HepG2 (cell line): ENCODE data around the gene GPR162. TPM values are rescaled to one million over a fixed set of nuclear protein-coding genes. Genes with fewer than 3 reads are reported as not detected.

ENCODE experiments used
- CBX2 ChIP-seq, 2 experiments: fragments of 200-600 bp in 1 of 2; sonication (generic); formaldehyde crosslinking in 1 of 2; IDR thresholded peaks; 2 replicates each; pipeline versions ENCODE4 v1.7.0 to v1.8.1; 2018 to 2022; ENCODE audit warnings: low read depth in 2 of 2, low read length in 1 of 2, mild to moderate bottlenecking in 1 of 2, missing genetic modification reagents in 1 of 2
- DMAP1 ChIP-seq: IDR thresholded peaks from 2 replicates; pipeline ENCODE4 v1.6.1; 2016
- DMTF1 ChIP-seq: sonication (generic); formaldehyde crosslinking; IDR thresholded peaks from 2 replicates; pipeline ENCODE4 v1.4.0; 2020; ENCODE audit warnings: mild to moderate bottlenecking, missing genetic modification reagents
- DR1 ChIP-seq: sonication (generic); formaldehyde crosslinking; IDR thresholded peaks from 2 replicates; pipeline ENCODE4 v1.8.0; 2021; ENCODE audit warnings: mild to moderate bottlenecking, missing genetic modification reagents, inconsistent platforms
- HDAC1 ChIP-seq: sonication (generic); formaldehyde crosslinking; IDR thresholded peaks from 2 replicates; pipeline ENCODE4 v1.5.1; 2020; ENCODE audit warnings: mild to moderate bottlenecking, missing genetic modification reagents
- NR0B2 ChIP-seq: sonication (generic); formaldehyde crosslinking; IDR thresholded peaks from 2 replicates; pipeline ENCODE4 v1.4.0; 2020; ENCODE audit warnings: mild to moderate bottlenecking, missing genetic modification reagents
- POLR2A ChIP-seq, 2 experiments: IDR thresholded peaks; 2 replicates each; pipeline ENCODE4 v1.6.1; 2011; ENCODE audit warnings: low read depth in 2 of 2, low read length in 2 of 2, mild to moderate bottlenecking in 1 of 2, moderate library complexity in 1 of 2; ENCODE audit not compliant: insufficient read depth in 1 of 2
- POLR2AphosphoS5 ChIP-seq: IDR thresholded peaks from 2 replicates; pipeline ENCODE4 v1.6.1; 2012; ENCODE audit warnings: low read depth, low read length
- SAP130 ChIP-seq: IDR thresholded peaks from 2 replicates; pipeline ENCODE4 v1.6.1; 2016; ENCODE audit warnings: low read depth
- SP1 ChIP-seq, 2 experiments: fragments of 450-650 bp in 1 of 2; sonication (generic) in 1 of 2; formaldehyde crosslinking in 1 of 2; IDR thresholded peaks; 2 replicates each; pipeline versions ENCODE4 v1.4.0 to v1.6.1; 2016 to 2020; ENCODE audit warnings: missing genetic modification reagents in 1 of 2
- SP4 ChIP-seq: sonication (generic); formaldehyde crosslinking; IDR thresholded peaks from 2 replicates; pipeline ENCODE4 v1.8.1; 2023; ENCODE audit warnings: mild to moderate bottlenecking, missing genetic modification reagents
- STAG1 ChIP-seq: sonication (generic); formaldehyde crosslinking; IDR thresholded peaks from 2 replicates; pipeline ENCODE4 v1.4.0; 2020; ENCODE audit warnings: missing genetic modification reagents
- TBX3 ChIP-seq: fragments of 450-650 bp; IDR thresholded peaks from 2 replicates; pipeline ENCODE4 v1.6.1; 2017; ENCODE audit warnings: antibody characterized with exemption, mild to moderate bottlenecking, inconsistent platforms, borderline replicate concordance
- ZFP37 ChIP-seq: sonication (generic); formaldehyde crosslinking; IDR thresholded peaks from 2 replicates; pipeline ENCODE4 v1.4.0; 2020; ENCODE audit warnings: missing genetic modification reagents, borderline replicate concordance
- ZFP90 ChIP-seq: sonication (generic); formaldehyde crosslinking; IDR thresholded peaks from 2 replicates; pipeline ENCODE4 v1.8.0; 2022; ENCODE audit warnings: missing genetic modification reagents, mild to moderate bottlenecking, inconsistent platforms, borderline replicate concordance
- ZHX1 ChIP-seq: sonication (generic); formaldehyde crosslinking; IDR thresholded peaks from 2 replicates; pipeline ENCODE4 v1.8.1; 2022; ENCODE audit warnings: low read depth, mild to moderate bottlenecking, missing genetic modification reagents
- ZNF234 ChIP-seq: sonication (generic); formaldehyde crosslinking; conservative IDR thresholded peaks from 2 replicates; pipeline ENCODE4 v1.5.1; 2020; ENCODE audit warnings: mild to moderate bottlenecking, missing genetic modification reagents
- ZNF34 ChIP-seq: sonication (generic); formaldehyde crosslinking; IDR thresholded peaks from 2 replicates; pipeline ENCODE4 v1.4.0; 2020; ENCODE audit warnings: mild to moderate bottlenecking, missing genetic modification reagents, borderline replicate concordance
- ZNF430 ChIP-seq: sonication (generic); formaldehyde crosslinking; IDR thresholded peaks from 2 replicates; pipeline ENCODE4 v1.9.0; 2021; ENCODE audit warnings: mild to moderate bottlenecking, missing genetic modification reagents
- ZSCAN21 ChIP-seq: sonication (generic); formaldehyde crosslinking; IDR thresholded peaks from 2 replicates; pipeline ENCODE4 v1.8.0; 2022; ENCODE audit warnings: mild to moderate bottlenecking, missing genetic modification reagents, moderate library complexity, borderline replicate concordance
- polyA plus RNA-seq, 8 experiments: library from polyadenylated mRNA; depleted of rRNA in 3 of 8; stranded (reverse) in 7 of 8; unstranded in 1 of 8; fragments of >200 nt; fragmentation: Illumina TruSeq in 4 of 8; extraction: Trizol in 4 of 8; gene quantifications; 2 replicates each; pipeline versions ENCODE4 v1.2.1 to v1.2.3, GENCODE V29; 2011 to 2016; ENCODE audit warnings: low read depth in 4 of 8, missing spikeins in 1 of 8, mixed read lengths in 1 of 8; ENCODE audit not compliant: insufficient read depth in 1 of 8
- total RNA-seq, 5 experiments: library from RNA; depleted of rRNA; stranded (reverse); fragments of >200 nt; fragmentation: Illumina TruSeq; extraction: Trizol; gene quantifications; 2 replicates each; pipeline ENCODE4 v1.2.3, GENCODE V29; 2016; ENCODE audit warnings: low read depth in 1 of 5
- TF ChIP-seq, protein P1 (sequence below): IDR thresholded peaks from 2 replicates; pipeline ENCODE4 v1.6.1; 2018; ENCODE audit warnings: missing genetic modification reagents, mild to moderate bottlenecking, missing compliant biosample characterization
- TF ChIP-seq, protein P2 (sequence below): sonication (generic); formaldehyde crosslinking; IDR thresholded peaks from 2 replicates; pipeline ENCODE4 v1.8.1; 2023; ENCODE audit warnings: mild to moderate bottlenecking, missing genetic modification reagents, borderline replicate concordance

GPR162 gene
- total and polyA plus RNA-seq, 2 of the 13 experiments (the other 11 are each of a cell fraction or from before 2014, with no cell fraction given), result 0.08 TPM; not detected in 1

DNA sequence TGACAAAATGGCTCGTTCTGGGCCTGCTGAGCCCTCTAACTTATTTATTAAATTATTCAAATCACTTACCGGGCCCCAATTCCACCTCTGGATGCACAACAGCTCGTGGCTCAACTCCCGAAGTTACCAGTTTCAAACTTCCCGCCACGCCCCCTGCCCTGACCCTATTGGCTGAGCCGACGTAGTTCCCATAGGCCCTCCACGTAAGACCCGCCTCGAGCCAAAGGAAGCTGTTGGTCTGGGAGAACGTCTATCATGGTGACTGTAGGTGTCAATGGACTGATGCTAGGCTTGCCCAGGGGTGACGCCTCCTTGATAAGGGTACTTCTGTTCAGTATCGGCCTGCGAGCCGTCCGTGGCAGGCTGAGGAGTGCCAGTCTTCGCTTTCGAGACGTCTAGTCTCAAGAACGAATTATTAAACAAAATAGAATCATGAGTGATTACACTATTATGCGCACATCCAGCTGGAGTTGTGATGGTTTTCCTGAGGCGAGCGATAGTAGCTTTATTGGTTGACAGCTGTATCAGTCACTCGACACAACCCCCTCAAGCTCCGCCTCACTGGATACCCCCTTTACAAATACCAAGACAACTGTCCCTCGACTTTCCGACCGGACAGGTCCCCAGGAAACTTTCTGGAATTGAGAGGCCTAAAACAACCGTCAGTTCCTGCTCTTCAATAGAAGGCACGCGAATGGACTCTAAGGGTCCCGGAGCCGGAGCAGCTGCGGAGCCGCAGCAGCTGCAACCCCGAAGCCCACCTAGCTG is 29.7 kb downstream of the GPR162 start, which contains the start of gene CDCA3 (continued):
- TF ChIP-seq ZHX1, result 0 out of 2 replicates have a peak, but pooled peaks have one; percentile 45
- TF ChIP-seq ZSCAN21 (CRISPR knock-in tag), result peak; percentile 46; the same call in 1 of the 2 replicates
- peak; percentile 65; the same call in 1 of the 2 replicates for TF ChIP-seq NR0B2 (CRISPR knock-in tag)
- no peak for TF ChIP-seq ZNF234 (CRISPR knock-in tag)
- TF ChIP-seq DMAP1 (CRISPR knock-in tag), result peak; percentile 68
- no peak for TF ChIP-seq SP1 (IDR thresholded peaks at IDR 0.05)
- TF ChIP-seq SP1 (CRISPR knock-in tag; IDR thresholded peaks at IDR 0.05), result peak; percentile 49
- peak; percentile 15; the same call in 1 of the 2 replicates for TF ChIP-seq ZNF430
- TF ChIP-seq CBX2 (IDR thresholded peaks at IDR 0.05; ENCODE audit: low read depth, low read length), result no peak
- TF ChIP-seq CBX2 (CRISPR knock-in tag; IDR thresholded peaks at IDR 0.05; ENCODE audit: low read depth), result no peak
- TF ChIP-seq ZFP90 (CRISPR knock-in tag), result peak; percentile 19; the same call in 1 of the 2 replicates
- TF ChIP-seq POLR2AphosphoS5, result peak; percentile 76
- 0 out of 2 replicates have a peak, but pooled peaks have one; percentile 6 for TF ChIP-seq STAG1
- TF ChIP-seq, protein P1, sequence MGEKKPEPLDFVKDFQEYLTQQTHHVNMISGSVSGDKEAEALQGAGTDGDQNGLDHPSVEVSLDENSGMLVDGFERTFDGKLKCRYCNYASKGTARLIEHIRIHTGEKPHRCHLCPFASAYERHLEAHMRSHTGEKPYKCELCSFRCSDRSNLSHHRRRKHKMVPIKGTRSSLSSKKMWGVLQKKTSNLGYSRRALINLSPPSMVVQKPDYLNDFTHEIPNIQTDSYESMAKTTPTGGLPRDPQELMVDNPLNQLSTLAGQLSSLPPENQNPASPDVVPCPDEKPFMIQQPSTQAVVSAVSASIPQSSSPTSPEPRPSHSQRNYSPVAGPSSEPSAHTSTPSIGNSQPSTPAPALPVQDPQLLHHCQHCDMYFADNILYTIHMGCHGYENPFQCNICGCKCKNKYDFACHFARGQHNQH (CRISPR knock-in tag), result peak; percentile 57; the same call in 1 of the 2 replicates
- TF ChIP-seq, protein P2, sequence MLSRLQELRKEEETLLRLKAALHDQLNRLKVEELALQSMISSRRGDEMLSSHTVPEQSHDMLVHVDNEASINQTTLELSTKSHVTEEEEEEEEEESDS (CRISPR knock-in tag), result peak; percentile 56; the same call in 1 of the 2 replicates
- TF ChIP-seq SAP130, result peak; percentile 96
- TF ChIP-seq TBX3, result peak; percentile 62; the same call in 1 of the 2 replicates
- peak; percentile 84 to 95 for TF ChIP-seq POLR2A (IDR thresholded peaks at IDR 0.05; ENCODE audit: insufficient read depth in 1 of 2, low read depth in 2 of 2, low read length in 2 of 2)
- TF ChIP-seq ZFP37 (CRISPR knock-in tag), result peak; percentile 42; the same call in 1 of the 2 replicates
- peak; percentile 61; the same call in 1 of the 2 replicates for TF ChIP-seq DR1 (CRISPR knock-in tag)
- TF ChIP-seq HDAC1 (CRISPR knock-in tag), result peak; percentile 89
- TF ChIP-seq SP4 (CRISPR knock-in tag), result peak; percentile 69
- TF ChIP-seq DMTF1, result 0 out of 2 replicates have a peak, but pooled peaks have one; percentile 25
- TF ChIP-seq ZNF34 (CRISPR knock-in tag), result 0 out of 2 replicates have a peak, but pooled peaks have one; percentile 33
